ENCODE data around the gene CUX1. TPM values are rescaled to one million over a fixed set of nuclear protein-coding genes. Genes with fewer than 3 reads are reported as not detected.

Gene CUX1
- total and polyA plus RNA-seq, 10 of the 15 experiments (the other 5 are each of a cell fraction or from before 2014, with no cell fraction given) = 6.1 to 48.6 (median 25.9) TPM

DNA sequence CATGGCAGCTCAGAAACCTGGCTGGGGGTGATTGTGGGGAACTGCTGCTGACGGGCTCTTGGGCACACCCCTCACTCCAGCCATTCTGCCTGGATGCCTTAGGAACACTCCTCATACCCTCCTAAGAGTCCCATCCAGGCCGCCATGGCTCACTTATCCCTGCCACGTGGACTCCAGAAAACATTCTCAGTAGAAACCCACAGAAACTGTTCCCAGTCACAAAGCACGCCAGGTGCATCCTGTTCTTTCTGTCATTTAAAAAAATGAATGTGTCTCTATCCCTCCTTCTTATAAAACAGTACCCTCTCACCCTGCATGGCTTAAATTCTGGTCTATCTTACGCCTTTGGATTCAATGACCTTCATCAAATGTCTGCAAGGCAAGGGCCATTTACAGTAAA lies 177.7 kb downstream of the CUX1 start:
- RAD21 ChIA-PET (ENCODE audit: unreplicated experiment) = no interaction called here
- ATAC-seq (no peak), FAIRE-seq (no peak), DNase-seq (ENCODE audit: low read depth, low spot score) (no peak)
- Histone ChIP-seq H3K27ac (ENCODE audit: control insufficient read depth, insufficient read depth) (no peak overlapping the region), H3K4me1 (ENCODE audit: control insufficient read depth, insufficient read depth, low read length) (peaks cover 39% of the 10 kb centered on the region), H3K9ac (ENCODE audit: control insufficient read depth, insufficient read depth, low read length) (no peak overlapping the region), H3K27me3 (replicated peaks in 1 of 2; ENCODE audit: control insufficient read depth in 2 of 2, insufficient read depth in 2 of 2, low read length in 1 of 2) (no peaks in the 10 kb centered on the region), H3K4me2 (ENCODE audit: control insufficient read depth, insufficient read depth) (0 out of 2 replicates have a peak overlapping the region, but pooled peaks have one; percentile 23), H3K9me3 (replicated peaks; ENCODE audit: control insufficient read depth, insufficient read depth, low read length) (no peaks in the 10 kb centered on the region), H3K79me2 (ENCODE audit: control insufficient read depth, insufficient read depth, low read length) (peaks cover 15% of the 10 kb centered on the region), H3K36me3 (ENCODE audit: control insufficient read depth in 2 of 2, insufficient read depth in 2 of 2, low read length in 1 of 2) (no peaks in the 10 kb centered on the region), H4K20me1 (ENCODE audit: control insufficient read depth, insufficient read depth) (no peaks in the 10 kb centered on the region), H3K4me3 (no peak overlapping the region), H2AFZ (ENCODE audit: control insufficient read depth, low read depth, low read length) (0 out of 2 replicates have a peak overlapping the region, but pooled peaks have one; percentile 7)
- POLR2A ChIA-PET = no interaction called here
- in situ Hi-C loops (cut with MboI) (no loop called here), intact Hi-C loops (cut with micrococcal nuclease; ENCODE audit: unreplicated experiment) (no loop called here)
- SMC1A ChIA-PET (ENCODE audit: uncharacterized antibody, unreplicated experiment) = interaction anchor here (0.6 to 1.3 kb wide), 2 partner anchors 10 to 40 kb away, joined by 3 to 4 read pairs; no protein-coding TSS in a partner anchor
- CTCF ChIA-PET = interaction anchor here (1.4 kb wide), 1 partner anchor 184 kb away, joined by 3 read pairs; no protein-coding TSS in a partner anchor
- TF ChIP-seq YY1 (IDR thresholded peaks at IDR 0.05; ENCODE audit: low read depth, low read length) (0 out of 2 replicates have a peak, but pooled peaks have one; percentile 10), RUNX3 (IDR thresholded peaks at IDR 0.05; ENCODE audit: low read length) (peak; percentile 44; the same call in 1 of the 2 replicates), SIX5 (IDR thresholded peaks at IDR 0.05; ENCODE audit: low read depth, low read length, severe bottlenecking) (no peak), TCF3 (IDR thresholded peaks at IDR 0.05; ENCODE audit: borderline replicate concordance, insufficient read depth, low read depth, low read length) (0 out of 2 replicates have a peak, but pooled peaks have one; percentile 42), EED (IDR thresholded peaks at IDR 0.05; ENCODE audit: low read depth) (0 out of 2 replicates have a peak, but pooled peaks have one; percentile 35)
- 46% methylated on average over 5 of the region's 5 CpGs for WGBS (ENCODE audit: insufficient coverage, insufficient replicate concordance, low lambda C conversion rate, missing lambda C conversion rate)
- BruUV-seq (replicated peaks) = no TSS peak

GRCh38 chr7:101996131-101996691 lies 178.8 kb downstream of the CUX1 start:
- DNase-seq (ENCODE audit: low read depth, low spot score) (no peak), FAIRE-seq (no peak), ATAC-seq (peak; percentile 17; the same call in 1 of the 3 replicates)
- in situ Hi-C loops (cut with MboI) (no loop called here), intact Hi-C loops (cut with micrococcal nuclease; ENCODE audit: unreplicated experiment) (no loop called here)
- BruUV-seq (replicated peaks) = no TSS peak
- ChIA-PET CTCF (no interaction called here), RAD21 (ENCODE audit: unreplicated experiment) (no interaction called here), SMC1A (ENCODE audit: uncharacterized antibody, unreplicated experiment) (no interaction called here), POLR2A (no interaction called here)
- TF ChIP-seq RB1 (IDR thresholded peaks at IDR 0.05; ENCODE audit: borderline replicate concordance) = no peak
- no peak for TF ChIP-seq SREBF2 (IDR thresholded peaks at IDR 0.05; ENCODE audit: low read length)
- TF ChIP-seq, protein P1, sequence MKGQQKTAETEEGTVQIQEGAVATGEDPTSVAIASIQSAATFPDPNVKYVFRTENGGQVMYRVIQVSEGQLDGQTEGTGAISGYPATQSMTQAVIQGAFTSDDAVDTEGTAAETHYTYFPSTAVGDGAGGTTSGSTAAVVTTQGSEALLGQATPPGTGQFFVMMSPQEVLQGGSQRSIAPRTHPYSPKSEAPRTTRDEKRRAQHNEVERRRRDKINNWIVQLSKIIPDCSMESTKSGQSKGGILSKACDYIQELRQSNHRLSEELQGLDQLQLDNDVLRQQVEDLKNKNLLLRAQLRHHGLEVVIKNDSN (IDR thresholded peaks at IDR 0.05; ENCODE audit: borderline replicate concordance, extremely low read length, insufficient read depth, low read depth, low read length) = peak; percentile 17
- no peak for TF ChIP-seq MXI1 (IDR thresholded peaks at IDR 0.05; ENCODE audit: low read depth, low read length)
- no peak for TF ChIP-seq NBN (IDR thresholded peaks at IDR 0.05)
- no peak for TF ChIP-seq TCF7 (IDR thresholded peaks at IDR 0.05; ENCODE audit: borderline replicate concordance)
- TF ChIP-seq ZBTB33 (IDR thresholded peaks at IDR 0.05) = 0 out of 2 replicates have a peak, but pooled peaks have one; percentile 27
- TF ChIP-seq SMC3 (IDR thresholded peaks at IDR 0.05; ENCODE audit: borderline replicate concordance, low read length) = no peak
- Histone ChIP-seq H3K4me2 (ENCODE audit: control insufficient read depth, insufficient read depth) (no peak overlapping the region), H3K36me3 (ENCODE audit: control insufficient read depth in 2 of 2, insufficient read depth in 2 of 2, low read length in 1 of 2) (no peaks in the 10 kb centered on the region; a peak in 1 of 4 replicates), H3K4me3 (no peak overlapping the region), H3K79me2 (ENCODE audit: control insufficient read depth, insufficient read depth, low read length) (peaks cover 16% of the 10 kb centered on the region), H3K9me3 (replicated peaks; ENCODE audit: control insufficient read depth, insufficient read depth, low read length) (no peaks in the 10 kb centered on the region), H3K9ac (ENCODE audit: control insufficient read depth, insufficient read depth, low read length) (no peak overlapping the region), H3K27ac (ENCODE audit: control insufficient read depth, insufficient read depth) (no peak overlapping the region), H3K27me3 (replicated peaks in 1 of 2; ENCODE audit: control insufficient read depth in 2 of 2, insufficient read depth in 2 of 2, low read length in 1 of 2) (no peaks in the 10 kb centered on the region), H2AFZ (ENCODE audit: control insufficient read depth, low read depth, low read length) (no peak overlapping the region), H4K20me1 (ENCODE audit: control insufficient read depth, insufficient read depth) (no peaks in the 10 kb centered on the region), H3K4me1 (ENCODE audit: control insufficient read depth, insufficient read depth, low read length) (peaks cover 35% of the 10 kb centered on the region)
- WGBS (ENCODE audit: insufficient coverage, insufficient replicate concordance, low lambda C conversion rate, missing lambda C conversion rate) = 88% methylated on average over 9 of the region's 10 CpGs
